B cell (primary cell): Measurements from ENCODE around the gene VN1R5.

Source experiments
- CTCF ChIP-seq: fragments of 200-600 bp; IDR thresholded peaks from one replicate; pipeline ENCODE4 v1.8.0; 2022; ENCODE audit warnings: antibody characterized with exemption, mild to moderate bottlenecking
- EZH2 ChIP-seq: IDR thresholded peaks from 2 replicates; pipeline ENCODE4 v1.6.1; 2012; ENCODE audit warnings: borderline replicate concordance, low read depth, mild to moderate bottlenecking, moderate library complexity, low read length; ENCODE audit not compliant: insufficient read depth, poor library complexity, severe bottlenecking

- TF ChIP-seq EZH2: no peak
- no peak for TF ChIP-seq CTCF
Observed at GRCh38 chr1:247247568-247247967, 8.3 kb upstream of the VN1R5 start.
